ENCODE results near the gene PDE6H. TPM values are rescaled to one million over a fixed set of nuclear protein-coding genes. Genes with fewer than 3 reads are reported as not detected.
A peak's percentile ranks its signal among the peaks of the same experiment; 100 is the strongest.

Gene PDE6H
- polyA plus RNA-seq, 1 of the 3 experiments (the other 2 are of a cell fraction): not detected

- no peak for DNase-seq
- Histone ChIP-seq H3K9ac (peak overlapping the region; percentile 16; the same call in 1 of the 2 replicates), H3K79me2 (ENCODE audit: insufficient read depth) (no peaks in the 10 kb centered on the region), H3K4me2 (peak overlapping the region; percentile 47; the same call in 1 of the 2 replicates), H3K36me3 (replicated peaks in 1 of 2; ENCODE audit: control insufficient read depth in 1 of 2, insufficient read depth in 2 of 2, low read length in 1 of 2) (no peaks in the 10 kb centered on the region), H3K27me3 (ENCODE audit: insufficient read depth) (no peaks in the 10 kb centered on the region), H3K4me1 (ENCODE audit: control insufficient read depth in 1 of 2, insufficient read depth in 2 of 2, low read depth in 1 of 2, low read length in 1 of 2) (peaks cover 0 to 22% of the 10 kb centered on the region in 2 experiments), H2AFZ (ENCODE audit: low read depth) (no peak overlapping the region), H3K27ac (ENCODE audit: low read depth in 2 of 2, low read length in 1 of 2) (peak overlapping the region; percentile 84 to 94; a peak in 3 of 4 replicates), H4K20me1 (ENCODE audit: insufficient read depth) (no peaks in the 10 kb centered on the region), H3K9me3 (no peaks in the 10 kb centered on the region), H3K4me3 (ENCODE audit: low read depth in 2 of 2, low read length in 1 of 2) (no peak overlapping the region), H3F3A (replicated peaks; ENCODE audit: insufficient read depth) (peaks cover 25% of the 10 kb centered on the region), H3K9me2 (no peaks in the 10 kb centered on the region)
- WGBS (ENCODE audit: low lambda C conversion rate): 16% methylated on average over 2 of the region's 2 CpGs
- ChIA-PET POLR2A (no interaction called here), CTCF (interaction anchor here (1.0 to 1.4 kb wide), 2 partner anchors 188 to 222 kb away, joined by 3 read pairs; partner anchors contain the start of gene RERG)
- TF ChIP-seq MAX (IDR thresholded peaks at IDR 0.05; ENCODE audit: low read depth) (peak; percentile 39; the same call in 1 of the 2 replicates), REST (IDR thresholded peaks at IDR 0.05; ENCODE audit: low read depth, low read length) (peak; percentile 16; the same call in 1 of the 2 replicates), JUND (IDR thresholded peaks at IDR 0.05) (no peak; the same call in 1 of the 2 replicates), FOSL2 (IDR thresholded peaks at IDR 0.05; ENCODE audit: borderline replicate concordance, low read depth) (no peak), MEF2A (IDR thresholded peaks at IDR 0.05; ENCODE audit: borderline replicate concordance, low read depth) (no peak), IRF3 (IDR thresholded peaks at IDR 0.05; ENCODE audit: low read depth, low read length) (no peak), CHD2 (IDR thresholded peaks at IDR 0.05; ENCODE audit: low read length, partially characterized antibody) (no peak), NRF1 (IDR thresholded peaks at IDR 0.05; ENCODE audit: low read depth, low read length) (no peak), YY1 (IDR thresholded peaks at IDR 0.05; ENCODE audit: low read depth) (0 out of 2 replicates have a peak, but pooled peaks have one; percentile 4), FOXJ3 (CRISPR knock-in tag; IDR thresholded peaks at IDR 0.05) (no peak), GATA2 (CRISPR knock-in tag; IDR thresholded peaks at IDR 0.05) (no peak), ELF1 (IDR thresholded peaks at IDR 0.05) (no peak), RFX5 (IDR thresholded peaks at IDR 0.05; ENCODE audit: low read length) (no peak), TEAD4 (IDR thresholded peaks at IDR 0.05; ENCODE audit: borderline replicate concordance, insufficient read depth) (peak; percentile 87), RAD21 (IDR thresholded peaks at IDR 0.05; ENCODE audit: low read length) (no peak), SIN3A (IDR thresholded peaks at IDR 0.05; ENCODE audit: borderline replicate concordance, low read depth, low read length) (0 out of 2 replicates have a peak, but pooled peaks have one; percentile 30), RCOR1 (IDR thresholded peaks at IDR 0.05; ENCODE audit: low read length) (no peak), GABPA (IDR thresholded peaks at IDR 0.05; ENCODE audit: low read depth) (no peak), TCF12 (IDR thresholded peaks at IDR 0.05) (peak; percentile 75), SMC3 (IDR thresholded peaks at IDR 0.05; ENCODE audit: low read depth, low read length) (no peak), EZH2phosphoT487 (IDR thresholded peaks at IDR 0.05; ENCODE audit: borderline replicate concordance, low read depth) (no peak), POLR2AphosphoS5 (IDR thresholded peaks at IDR 0.05; ENCODE audit: low read depth, low read length) (0 out of 2 replicates have a peak, but pooled peaks have one; percentile 8), EP300 (IDR thresholded peaks at IDR 0.05; ENCODE audit: borderline replicate concordance in 1 of 2, low read depth in 1 of 2, low read length in 1 of 2) (peak in 1 of 2 experiments; percentile 73; a peak in 1 of 4 replicates)
- TF ChIP-seq, protein P1, sequence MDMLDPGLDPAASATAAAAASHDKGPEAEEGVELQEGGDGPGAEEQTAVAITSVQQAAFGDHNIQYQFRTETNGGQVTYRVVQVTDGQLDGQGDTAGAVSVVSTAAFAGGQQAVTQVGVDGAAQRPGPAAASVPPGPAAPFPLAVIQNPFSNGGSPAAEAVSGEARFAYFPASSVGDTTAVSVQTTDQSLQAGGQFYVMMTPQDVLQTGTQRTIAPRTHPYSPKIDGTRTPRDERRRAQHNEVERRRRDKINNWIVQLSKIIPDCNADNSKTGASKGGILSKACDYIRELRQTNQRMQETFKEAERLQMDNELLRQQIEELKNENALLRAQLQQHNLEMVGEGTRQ (IDR thresholded peaks at IDR 0.05; ENCODE audit: borderline replicate concordance, low read depth, low read length): no peak
- TF ChIP-seq, protein P2, sequence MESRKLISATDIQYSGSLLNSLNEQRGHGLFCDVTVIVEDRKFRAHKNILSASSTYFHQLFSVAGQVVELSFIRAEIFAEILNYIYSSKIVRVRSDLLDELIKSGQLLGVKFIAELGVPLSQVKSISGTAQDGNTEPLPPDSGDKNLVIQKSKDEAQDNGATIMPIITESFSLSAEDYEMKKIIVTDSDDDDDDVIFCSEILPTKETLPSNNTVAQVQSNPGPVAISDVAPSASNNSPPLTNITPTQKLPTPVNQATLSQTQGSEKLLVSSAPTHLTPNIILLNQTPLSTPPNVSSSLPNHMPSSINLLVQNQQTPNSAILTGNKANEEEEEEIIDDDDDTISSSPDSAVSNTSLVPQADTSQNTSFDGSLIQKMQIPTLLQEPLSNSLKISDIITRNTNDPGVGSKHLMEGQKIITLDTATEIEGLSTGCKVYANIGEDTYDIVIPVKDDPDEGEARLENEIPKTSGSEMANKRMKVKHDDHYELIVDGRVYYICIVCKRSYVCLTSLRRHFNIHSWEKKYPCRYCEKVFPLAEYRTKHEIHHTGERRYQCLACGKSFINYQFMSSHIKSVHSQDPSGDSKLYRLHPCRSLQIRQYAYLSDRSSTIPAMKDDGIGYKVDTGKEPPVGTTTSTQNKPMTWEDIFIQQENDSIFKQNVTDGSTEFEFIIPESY (IDR thresholded peaks at IDR 0.05; ENCODE audit: borderline replicate concordance, low read depth): no peak
Measured at GRCh38 chr12:14999021-14999694, 26.3 kb downstream of the PDE6H start.

Measured in SK-N-SH (cell line).